NCI-H82 (cell line): Measurements from ENCODE around the gene CACNA1I.
"Not testable (repeated sequence)": the region's sequence is repeated elsewhere in the genome, so short reads cannot be mapped to it uniquely, and the experiment has no call there.

Experiments used
- DNase-seq: peaks from one replicate; lab custom pipeline; 2025; lab: John Stamatoyannopoulos, UW

CACNA1I gene

GRCh38 chr22:39718921-39719475 is 148.4 kb downstream of the CACNA1I start:
- no peak for DNase-seq

DNA sequence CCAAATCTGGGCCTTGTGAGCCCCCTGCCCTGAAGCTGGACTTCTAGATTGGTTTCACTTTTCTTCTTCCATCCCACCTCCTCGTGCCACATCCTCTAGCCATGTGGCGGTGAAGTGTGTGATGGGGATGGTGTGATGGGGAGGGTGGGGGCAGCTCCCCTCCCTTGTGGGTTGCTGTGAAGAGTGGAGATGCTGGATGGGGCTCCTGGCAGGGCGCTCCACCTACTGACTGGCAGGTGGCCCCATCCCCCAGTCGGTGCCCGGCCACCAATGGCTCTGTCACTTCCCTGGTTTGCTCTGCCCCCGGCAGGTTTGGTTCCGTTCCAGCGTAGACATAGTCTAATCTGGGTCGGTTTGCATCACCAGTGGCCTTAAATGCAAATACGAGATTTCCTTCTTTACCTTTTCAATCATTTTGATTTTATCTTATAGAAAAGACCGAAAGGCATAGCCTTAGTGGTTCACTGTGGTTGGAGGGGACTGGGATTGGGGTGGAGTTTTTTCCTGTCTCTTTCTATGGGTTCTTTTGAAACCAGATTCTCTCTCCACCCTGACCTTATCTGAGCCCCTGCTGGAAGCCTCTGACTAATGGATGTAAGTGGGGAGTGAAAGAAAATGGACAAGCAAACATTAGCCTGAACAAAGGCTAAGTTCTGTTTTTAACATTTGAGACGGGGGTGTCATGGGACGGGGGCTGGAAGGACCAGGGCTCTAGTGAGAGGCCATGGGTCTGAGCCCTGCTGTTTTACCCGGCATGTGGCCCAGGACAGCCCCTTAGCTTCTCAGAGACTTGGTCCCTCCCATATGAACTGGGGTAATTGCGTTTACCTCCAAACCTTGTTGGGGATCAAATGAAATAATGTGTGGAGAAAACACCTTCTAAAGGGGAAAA is 149.3 kb downstream of the CACNA1I start:
- DNase-seq, result no peak

- DNase-seq, result no peak
Measured at GRCh38 chr22:39721206-39722031, 150.9 kb downstream of the CACNA1I start.

DNA sequence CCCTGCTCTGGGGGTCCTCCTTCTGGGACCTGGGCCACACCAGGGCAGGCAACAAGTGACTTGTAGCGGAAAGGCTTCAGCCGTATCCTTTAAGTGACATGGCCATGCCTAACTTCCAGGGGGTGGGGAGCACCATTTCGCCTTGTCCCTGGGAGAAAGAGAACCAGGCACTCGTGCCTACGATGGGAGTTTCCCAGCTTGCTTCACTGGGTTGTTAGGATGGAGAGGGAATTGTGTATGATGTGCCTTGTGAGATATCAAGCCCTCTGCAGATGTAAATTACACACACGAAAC is 151.4 kb downstream of the CACNA1I start:
- DNase-seq, result no peak

DNA sequence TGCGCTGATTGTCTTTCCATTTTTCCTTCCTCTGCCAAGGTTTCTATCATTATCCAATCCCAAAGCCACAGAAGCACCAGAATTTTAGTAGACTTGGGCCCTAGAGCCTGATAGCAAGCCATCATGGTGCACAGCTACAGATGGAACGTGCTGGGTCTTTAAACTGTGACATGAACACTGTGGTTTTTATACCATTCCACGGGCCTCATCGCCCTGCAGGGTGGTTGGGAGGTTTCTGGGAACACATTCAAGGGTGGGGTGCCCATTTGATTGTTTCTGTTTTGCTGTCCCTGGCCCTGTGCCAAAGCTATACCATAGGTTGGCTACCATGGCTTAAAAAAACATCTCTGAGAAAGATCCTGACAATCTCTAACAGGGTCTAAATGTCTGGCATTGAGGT is 151.9 kb downstream of the CACNA1I start:
- no peak for DNase-seq

- no peak for DNase-seq
Measured at GRCh38 chr22:39723463-39723862, 152.9 kb downstream of the CACNA1I start.

DNA sequence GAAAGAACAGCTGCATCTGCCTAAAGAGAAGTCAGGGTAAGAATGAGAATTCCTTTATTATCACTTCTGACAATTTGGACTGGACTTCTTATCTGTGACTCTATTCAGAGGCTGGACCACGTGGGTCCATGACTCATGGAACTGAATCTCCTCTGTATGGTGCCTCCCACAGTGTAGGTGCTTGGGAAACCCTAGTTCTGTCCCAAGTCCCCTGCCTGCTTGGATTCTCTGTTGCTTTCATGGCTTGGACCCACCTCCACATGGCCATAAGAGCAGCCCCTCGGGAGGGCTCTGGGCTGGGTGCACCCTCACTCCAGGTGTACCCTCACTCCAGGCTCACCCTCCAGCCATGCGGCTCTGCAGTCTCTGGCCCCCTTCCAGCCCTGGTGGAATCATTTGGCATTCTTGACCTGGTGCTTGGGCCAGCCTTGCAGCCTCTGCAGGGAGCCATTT is 153.4 kb downstream of the CACNA1I start:
- no peak for DNase-seq

DNA sequence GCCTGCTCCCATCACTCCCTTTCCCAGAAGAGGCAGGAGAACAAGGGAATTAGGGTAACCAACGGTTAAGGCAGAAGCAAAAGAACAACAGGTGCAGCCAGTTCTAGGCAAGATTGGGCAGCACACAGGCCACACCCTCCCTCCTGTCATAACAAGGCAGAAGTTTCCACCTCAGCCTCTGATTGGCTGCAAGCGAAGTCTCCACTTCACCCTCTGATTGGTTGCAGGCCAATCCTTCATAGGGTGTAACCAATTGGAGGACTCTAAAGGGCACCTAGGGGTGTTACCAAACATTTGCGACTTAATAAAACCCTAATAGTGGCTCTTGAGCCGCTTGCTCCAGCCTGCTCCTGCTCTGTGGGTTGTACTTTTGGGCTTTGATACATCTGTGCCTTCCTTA is 153.8 kb downstream of the CACNA1I start:
- peak; percentile 23 for DNase-seq

DNA sequence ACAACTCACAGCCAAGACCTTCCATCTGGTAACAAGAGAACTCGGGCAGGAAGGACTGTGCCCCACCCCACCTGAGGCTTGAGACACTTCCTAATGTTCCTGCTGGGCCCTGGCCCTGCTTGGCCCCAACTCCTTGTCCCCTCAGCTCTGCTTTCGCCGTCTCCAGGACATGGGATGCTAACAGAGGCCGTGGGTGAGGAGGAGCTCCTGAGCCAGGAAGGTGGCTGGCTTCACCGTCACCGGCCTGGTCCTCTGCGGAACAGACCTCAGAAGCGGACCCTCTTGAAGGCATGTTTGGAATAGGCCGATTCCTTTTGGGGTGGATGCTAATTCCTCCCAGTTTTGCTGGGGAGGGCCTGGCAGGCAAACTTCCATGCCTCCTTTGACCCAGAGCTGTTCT is 154.3 kb downstream of the CACNA1I start:
- DNase-seq, result no peak

GRCh38 chr22:39725351-39726035 is 154.9 kb downstream of the CACNA1I start:
- no peak for DNase-seq

DNA sequence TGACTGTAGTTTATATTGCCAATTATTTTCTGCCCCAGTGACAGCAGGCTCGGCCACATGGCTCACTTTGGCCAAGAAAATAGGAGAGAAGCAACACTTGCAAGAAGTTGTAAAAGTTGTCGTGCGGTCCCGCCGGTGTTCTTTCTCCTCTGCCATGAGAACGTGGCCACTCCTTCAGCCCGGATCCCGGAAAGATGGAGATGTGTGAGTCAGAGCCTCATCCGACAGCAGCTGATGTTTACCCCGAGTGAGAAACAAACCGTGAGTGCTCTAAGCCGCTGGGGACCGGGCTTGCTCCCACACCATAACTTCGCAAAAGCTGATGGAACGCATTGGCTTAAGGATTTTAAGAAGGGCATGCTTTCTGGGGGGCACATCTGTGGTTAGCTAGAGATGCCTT is 157.0 kb downstream of the CACNA1I start:
- peak; percentile 26 for DNase-seq

DNA sequence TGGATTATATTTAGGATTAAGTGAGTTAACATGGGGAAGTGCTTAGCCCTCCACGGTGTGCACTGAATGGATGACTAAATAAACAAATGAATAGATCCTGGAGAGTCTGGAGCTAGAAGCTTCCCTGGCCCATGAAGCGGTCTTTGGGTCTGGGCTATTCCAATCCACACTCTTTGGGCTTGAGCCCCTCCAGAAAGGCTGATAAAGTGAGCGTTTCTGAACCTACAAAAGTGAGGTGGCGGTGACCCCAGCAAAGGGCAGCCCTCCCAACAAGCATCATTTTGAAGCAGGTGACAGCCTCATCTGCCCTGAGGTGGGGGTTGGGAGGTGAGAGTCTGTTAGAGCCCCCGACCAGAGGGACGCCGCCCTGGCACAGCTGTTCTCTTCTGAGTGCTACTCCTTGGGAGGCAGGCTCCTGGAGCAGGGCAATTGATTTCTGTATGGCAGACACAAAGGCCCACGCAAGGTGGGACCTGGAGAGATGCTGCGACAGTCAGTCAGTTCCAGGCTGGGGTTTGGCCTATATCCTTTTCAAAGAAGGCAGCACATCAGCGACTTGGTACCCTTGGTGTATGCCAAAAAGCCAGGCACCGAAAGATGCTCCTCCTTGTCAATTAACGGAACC is 157.8 kb downstream of the CACNA1I start:
- DNase-seq, result no peak

DNA sequence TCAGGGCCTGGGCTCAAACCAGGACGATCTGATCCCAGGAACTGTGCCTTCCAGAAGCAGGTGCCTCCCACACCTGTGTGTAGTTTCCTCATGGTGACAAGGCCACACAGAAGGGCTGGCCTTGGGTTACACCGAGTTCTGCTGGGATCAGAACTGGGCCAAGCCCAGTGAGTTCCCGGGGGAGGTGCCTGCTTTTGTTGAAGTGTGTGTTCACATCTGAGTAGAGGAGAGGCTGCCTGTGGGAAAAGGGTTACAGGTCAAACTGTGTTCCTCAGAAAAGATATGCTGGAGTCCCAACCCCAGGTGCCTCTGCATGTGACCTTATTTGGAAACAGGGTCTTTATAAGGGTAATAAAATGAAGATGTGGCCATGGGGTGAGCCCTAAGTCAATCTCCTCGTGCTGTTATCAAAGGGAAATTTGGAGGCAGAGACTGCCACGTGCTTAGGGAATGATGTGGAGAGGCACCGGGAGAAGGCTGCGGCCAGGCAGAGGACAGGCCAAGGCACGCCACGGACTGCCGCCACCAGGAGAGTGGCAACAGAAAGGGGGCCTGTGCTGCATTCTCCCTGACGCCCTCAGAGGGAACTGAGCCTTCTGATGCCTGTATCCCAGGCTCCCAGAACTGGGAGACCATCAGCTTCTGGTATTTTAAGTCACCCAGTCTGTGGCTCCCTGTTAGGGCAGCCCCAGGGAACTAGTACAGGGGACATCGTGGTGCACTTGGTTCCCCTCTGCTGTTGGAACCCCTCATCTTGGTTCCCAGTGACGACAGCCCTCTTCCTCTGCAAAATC is 158.8 kb downstream of the CACNA1I start:
- DNase-seq, result no peak

DNA sequence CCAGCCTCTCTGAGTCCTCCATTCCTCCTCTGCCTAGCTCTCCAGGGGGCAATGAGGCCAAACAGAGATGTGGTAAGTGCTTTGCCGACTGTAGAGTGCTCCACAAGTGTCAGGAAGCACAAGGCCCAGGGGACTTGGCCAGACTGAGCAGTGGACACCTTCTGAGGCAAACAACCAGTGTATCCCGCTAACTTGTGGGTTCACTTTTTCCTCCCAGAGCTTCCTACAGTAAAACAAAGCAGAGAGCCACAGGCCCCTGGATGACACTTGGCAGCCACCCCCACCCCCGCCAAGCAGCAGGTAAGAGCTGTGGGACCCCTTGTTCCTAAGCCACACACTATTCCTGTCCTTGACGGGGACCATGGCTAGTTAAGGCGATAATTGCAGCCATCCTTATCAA is 160.9 kb downstream of the CACNA1I start:
- DNase-seq, result no peak

DNA sequence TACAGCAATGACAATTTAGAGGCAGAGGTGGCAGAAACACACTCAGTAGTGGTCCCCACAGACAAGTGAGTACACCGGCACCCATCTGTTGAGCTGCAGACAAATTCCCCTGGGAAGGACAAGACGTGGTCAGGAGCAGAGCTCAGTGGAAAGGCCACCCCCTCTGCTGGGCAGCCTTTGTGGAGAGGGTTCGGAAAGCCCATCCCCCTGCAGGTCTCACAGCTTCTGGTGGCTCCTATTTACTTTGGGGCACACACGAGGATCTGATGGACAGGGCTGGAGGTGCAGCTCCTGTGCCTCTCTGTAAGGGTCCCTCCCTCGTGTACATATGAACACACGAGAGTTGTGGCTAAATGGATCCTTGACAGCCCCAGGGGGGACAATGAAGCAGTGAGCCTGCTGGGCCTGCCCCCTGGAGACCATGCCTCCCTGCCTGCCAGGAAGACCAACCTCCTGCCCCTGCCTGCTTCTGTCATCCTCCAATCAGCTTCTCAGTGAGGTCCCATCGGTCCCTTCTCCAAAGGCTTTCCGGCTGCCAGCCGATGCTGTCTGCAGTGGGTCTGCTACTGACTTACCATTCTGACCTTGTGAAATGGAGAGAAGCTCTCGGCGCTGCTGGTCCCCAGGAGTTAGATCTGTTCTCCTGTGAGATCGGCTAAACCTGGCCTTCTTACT is 161.5 kb downstream of the CACNA1I start:
- DNase-seq, result peak; percentile 44

- DNase-seq, result no peak
Measured at GRCh38 chr22:39732625-39733024, 162.1 kb downstream of the CACNA1I start.

- no peak for DNase-seq
Measured at GRCh38 chr22:39733191-39733590, 162.6 kb downstream of the CACNA1I start.

- DNase-seq, result not testable (repeated sequence)
Measured at GRCh38 chr22:39734046-39734445, 163.5 kb downstream of the CACNA1I start.

DNA sequence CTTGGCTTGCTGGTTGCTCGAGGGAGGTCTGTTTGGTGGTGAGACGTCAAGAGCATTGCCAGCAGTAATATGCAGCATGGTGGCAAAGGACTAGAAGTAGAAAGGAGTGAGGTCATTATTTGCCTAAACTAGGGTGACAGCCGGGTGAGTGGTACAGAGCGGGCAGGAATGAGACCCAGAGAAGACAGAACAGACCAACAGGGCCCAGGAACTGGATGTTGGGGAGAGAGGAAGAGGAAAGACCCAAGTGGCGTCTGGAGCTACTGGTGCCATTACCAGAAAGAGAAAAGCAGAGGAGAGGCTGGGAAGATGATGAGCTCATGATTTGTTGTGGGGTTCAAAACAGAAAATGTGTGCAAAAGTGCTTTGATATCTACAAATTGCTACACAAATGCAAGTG is 164.3 kb downstream of the CACNA1I start:
- no peak for DNase-seq

- DNase-seq, result no peak
Measured at GRCh38 chr22:39735776-39736175, 165.2 kb downstream of the CACNA1I start.
